Effector CD4-positive, alpha-beta T cell (primary cell): ENCODE data around the gene ELAVL1.

Source experiments
- DNase-seq: peaks from one replicate; pipeline ENCODE4 v3.0.0-alpha.2; 2020

ELAVL1 gene

GRCh38 chr19:8020681-8021080 is 15.2 kb upstream of the ELAVL1 start:
- no peak for DNase-seq

- DNase-seq = peak; percentile 28
Observed at GRCh38 chr19:8017808-8018207, 12.4 kb upstream of the ELAVL1 start.

DNA sequence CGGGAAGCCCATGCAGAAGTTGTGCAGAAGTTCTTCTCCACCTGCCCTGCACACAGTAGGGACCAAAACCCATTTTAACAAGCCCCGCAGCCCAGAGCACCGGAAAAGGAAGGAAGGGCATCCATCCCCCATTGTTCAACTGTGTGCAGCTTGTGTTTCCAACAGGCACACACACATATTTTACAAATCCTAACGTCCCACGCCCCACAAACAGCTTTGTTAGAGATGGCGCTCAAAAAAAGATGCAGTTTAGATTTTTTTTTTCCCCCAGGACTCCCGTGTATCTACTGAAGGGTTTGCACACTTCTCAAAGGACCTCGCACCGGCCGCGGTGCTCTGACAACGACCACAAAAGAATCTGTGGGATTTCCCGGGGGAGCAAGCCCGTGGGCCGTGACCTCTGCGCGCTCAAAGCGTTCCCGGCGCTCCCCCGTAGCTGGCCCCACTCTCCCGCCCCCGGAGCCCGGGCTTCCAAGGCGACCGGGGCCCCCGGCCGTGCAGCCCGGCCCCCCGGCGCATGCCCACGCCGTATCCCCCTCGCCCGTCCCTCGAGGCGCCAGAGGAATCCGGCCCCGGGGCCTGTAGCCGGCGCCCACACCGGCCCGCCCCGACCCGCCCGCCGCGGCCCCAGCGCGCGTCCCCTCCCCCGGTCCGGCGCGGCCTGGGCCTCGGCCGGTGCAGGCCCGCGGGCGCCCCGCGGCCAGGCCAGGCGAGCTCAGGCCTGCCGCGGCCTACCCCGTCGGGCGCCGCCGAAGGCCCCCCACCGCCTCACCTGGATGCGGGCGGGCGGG is 523 bp downstream of the ELAVL1 start:
- peak; percentile 13 for DNase-seq

- DNase-seq = no peak
Observed at GRCh38 chr19:8004001-8004400, 1.4 kb downstream of the ELAVL1 start.

DNA sequence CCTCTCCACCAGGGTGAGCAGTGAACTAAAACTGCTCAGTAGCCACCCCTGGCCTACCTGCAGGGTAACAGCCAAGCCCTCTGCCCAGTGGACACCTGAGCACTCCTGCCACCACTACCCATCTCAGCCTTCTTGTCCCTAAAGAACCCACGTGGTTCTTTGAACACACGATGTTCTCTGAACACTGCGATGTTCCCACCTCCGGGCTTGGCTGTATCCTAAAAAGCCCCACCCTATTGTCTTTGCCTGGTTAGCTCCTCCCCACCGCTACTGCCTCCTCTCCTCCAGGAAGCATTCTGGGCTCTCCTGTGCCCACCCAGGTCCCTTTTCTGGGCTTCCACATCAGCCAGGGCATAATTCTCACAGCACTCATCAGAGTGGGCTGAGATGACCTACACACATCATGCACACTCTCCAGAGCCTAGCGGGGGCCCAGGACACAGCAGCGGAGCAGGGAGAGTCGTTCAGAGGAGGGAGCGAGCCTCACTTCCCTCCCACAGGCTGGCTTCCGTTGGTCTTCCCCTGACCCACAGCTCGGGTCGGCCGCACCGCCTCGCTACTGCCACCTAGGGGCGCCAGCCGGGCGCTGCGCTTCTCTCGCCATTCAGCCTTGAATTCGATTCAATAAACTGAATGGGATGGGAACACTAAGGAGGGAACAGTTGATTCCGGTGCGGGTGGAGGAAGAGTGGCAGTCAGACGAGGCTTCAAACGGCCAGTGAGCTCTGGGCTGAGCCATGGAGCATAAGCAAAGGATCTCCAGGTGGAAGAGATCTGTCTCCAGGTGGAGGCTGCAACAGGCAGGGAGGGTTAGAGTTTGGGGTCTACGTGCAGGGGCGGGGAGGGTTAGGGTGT is 3.2 kb downstream of the ELAVL1 start:
- peak; percentile 58 for DNase-seq

DNA sequence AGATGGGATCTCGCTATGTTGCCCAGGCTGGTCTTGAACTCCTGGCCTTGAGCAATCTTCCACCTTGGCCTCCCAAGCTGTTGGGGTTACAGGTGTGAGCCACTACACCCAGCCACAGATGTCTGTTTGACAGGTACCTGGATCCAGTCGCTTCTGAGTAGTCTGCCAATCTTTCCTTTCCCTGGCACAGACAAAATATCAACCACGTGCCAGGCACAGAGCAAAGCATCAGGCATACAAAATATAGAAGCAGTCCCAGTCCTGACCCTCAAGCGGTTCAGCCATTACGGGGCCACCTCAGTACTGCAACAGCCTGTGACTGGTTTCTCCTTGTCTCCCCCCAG is 3.8 kb downstream of the ELAVL1 start:
- no peak for DNase-seq

DNA sequence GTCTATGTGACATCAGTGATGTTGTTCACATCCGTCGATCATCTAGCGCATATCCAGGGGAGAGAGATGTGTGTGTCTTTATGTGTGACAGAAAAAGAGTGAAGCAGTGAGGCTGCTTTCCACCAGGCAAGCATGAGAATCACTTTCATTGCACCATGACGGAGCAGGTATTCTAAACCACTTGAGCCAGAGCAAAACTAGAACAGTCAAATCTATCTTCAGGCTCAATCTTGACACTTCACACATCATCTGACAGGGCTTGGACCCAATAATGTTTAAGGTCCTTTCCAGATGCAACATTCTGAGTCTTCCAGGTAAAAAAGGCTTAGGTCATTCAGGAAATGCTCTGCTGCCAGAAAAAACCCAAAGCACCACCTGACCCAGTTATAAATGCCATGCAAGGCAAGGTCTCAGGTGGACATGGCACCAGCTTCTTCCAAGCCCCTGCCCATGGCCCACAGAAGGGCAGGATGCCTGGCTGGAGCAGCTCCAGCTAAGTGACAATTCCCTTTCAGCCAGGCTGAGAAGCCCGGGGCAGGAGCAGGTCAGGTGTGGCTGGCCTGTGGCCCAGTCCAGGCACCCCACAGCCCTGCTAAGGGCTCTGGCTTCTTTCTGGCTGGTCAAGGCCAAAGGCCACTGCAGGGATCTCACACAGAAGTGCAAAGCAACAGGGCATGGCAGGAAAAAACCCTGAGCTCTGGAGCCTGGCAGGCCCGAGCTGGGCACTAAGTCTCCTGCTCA is 5.0 kb downstream of the ELAVL1 start:
- no peak for DNase-seq

- DNase-seq = no peak
Observed at GRCh38 chr19:7999376-7999775, 6.1 kb downstream of the ELAVL1 start.

DNA sequence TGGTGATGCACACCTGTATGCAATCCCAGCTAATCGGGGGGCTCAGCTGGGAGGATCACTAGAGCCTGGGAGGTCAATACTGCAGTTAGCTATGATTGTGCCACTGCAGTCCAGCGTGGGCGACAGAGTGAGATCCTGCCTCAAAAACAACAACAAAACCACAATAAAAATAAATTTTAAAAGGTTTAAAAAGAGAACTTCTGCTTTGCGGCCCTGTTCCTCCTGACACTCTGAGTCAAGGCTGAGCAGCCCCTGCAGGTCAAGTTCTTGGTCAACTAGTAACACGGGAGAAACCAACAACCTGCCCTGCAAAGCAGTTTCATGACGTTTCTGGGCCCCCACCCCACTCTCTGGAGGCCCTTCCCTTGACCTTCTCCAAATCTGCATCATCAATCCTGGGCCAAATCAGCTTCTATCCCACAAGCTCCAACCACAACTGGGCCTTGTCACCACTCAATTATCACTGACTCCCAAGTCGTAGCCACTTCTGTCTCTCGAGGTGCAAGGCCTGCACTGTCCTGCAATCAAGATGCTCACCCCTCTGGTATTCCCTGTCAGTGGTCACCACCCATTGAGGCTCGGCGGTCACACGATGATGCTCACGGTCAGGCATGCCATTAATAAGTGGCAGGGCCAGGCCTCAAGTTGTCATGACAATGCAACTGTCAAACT is 7.5 kb downstream of the ELAVL1 start:
- DNase-seq = no peak

GRCh38 chr19:7996883-7997282 is 8.6 kb downstream of the ELAVL1 start:
- no peak for DNase-seq

GRCh38 chr19:7995810-7996158 is 9.7 kb downstream of the ELAVL1 start:
- DNase-seq = no peak

- DNase-seq = no peak
Observed at GRCh38 chr19:7994928-7995809, 10.3 kb downstream of the ELAVL1 start.

- DNase-seq = no peak
Observed at GRCh38 chr19:7994114-7994513, 11.3 kb downstream of the ELAVL1 start.

DNA sequence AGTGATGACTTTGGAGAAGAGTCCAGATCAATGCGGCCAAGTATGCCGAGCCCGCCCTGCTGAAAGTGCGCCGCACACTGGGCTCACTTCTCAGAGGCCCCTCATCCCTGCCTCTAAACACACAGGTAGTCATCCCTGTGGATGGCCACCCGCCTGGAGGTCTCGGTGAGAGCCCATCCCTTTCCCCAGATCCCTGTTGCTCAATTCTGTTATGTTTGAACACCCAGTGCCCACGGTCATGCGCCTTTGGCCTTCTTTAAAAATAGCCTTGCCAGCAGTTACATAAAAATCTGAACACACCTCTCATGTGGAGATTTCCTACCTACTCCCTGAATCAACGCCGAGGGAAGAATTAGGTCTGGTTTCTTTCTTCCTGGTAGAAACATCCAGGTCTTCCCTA is 11.9 kb downstream of the ELAVL1 start:
- no peak for DNase-seq

- no peak for DNase-seq
Observed at GRCh38 chr19:7992575-7992974, 12.9 kb downstream of the ELAVL1 start.

GRCh38 chr19:7989071-7989575 is 16.3 kb downstream of the ELAVL1 start:
- DNase-seq = no peak

DNA sequence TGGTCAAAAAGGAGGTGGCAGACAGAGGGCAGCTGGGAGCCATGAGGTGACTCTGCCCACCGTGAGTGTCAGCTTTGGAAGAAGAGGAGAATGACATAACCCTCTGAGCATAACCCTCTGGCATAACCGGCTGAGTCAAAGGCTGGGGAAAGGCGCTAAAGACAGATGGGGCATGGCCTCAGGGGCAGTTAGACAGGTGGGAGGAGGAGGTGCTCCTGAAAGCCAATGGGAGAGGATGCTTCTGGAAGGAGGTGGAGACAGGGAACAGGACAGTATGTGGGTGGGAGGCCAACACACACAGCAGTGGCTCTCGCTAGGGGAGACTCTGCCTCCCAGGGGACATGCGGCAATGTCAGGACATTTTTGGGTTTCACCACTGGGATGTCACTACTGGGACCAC is 17.1 kb downstream of the ELAVL1 start:
- DNase-seq = no peak

GRCh38 chr19:7987114-7987768 is 18.2 kb downstream of the ELAVL1 start:
- no peak for DNase-seq

- no peak for DNase-seq
Observed at GRCh38 chr19:7986321-7987113, 18.9 kb downstream of the ELAVL1 start.

GRCh38 chr19:7985481-7985911 is 19.9 kb downstream of the ELAVL1 start:
- DNase-seq = no peak
